GM21825 (cell line): ENCODE results near the gene ELAPOR1.
A peak's percentile ranks its signal among the peaks of the same experiment; 100 is the strongest.
"Not testable (repeated sequence)": the region's sequence is repeated elsewhere in the genome, so short reads cannot be mapped to it uniquely, and the experiment has no call there.

Source experiments
- ATAC-seq: cut with Tn5 transposase; IDR thresholded peaks from one replicate; pipeline ENCODE4 v1.9.1; 2021; ENCODE audit warnings: mild to moderate bottlenecking, moderate library complexity; ENCODE audit not compliant: unreplicated experiment

The ELAPOR1 gene

DNA sequence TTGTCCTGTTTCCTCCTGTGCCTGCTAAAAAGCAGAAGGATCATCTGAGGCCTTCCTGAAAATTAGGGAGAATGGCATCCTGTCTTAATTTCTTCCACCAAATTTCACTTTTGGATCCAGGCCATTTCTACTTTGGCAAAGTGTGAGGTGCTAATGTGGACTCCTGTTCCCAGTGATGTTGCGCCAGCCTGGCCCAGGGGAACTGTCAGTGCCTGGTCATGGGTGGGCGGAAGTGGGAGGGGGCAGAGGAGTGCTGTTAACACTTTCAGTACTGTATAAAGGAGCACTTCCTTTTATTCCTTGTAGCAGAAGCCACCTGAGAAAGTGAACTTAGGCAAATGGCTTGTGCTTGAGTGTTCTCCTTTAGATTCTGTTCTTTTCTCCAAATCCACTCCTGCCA lies 19.9 kb downstream of the ELAPOR1 start:
- ATAC-seq: peak; percentile 70

GRCh38 chr1:109134423-109134822 lies 20.5 kb downstream of the ELAPOR1 start:
- no peak for ATAC-seq

DNA sequence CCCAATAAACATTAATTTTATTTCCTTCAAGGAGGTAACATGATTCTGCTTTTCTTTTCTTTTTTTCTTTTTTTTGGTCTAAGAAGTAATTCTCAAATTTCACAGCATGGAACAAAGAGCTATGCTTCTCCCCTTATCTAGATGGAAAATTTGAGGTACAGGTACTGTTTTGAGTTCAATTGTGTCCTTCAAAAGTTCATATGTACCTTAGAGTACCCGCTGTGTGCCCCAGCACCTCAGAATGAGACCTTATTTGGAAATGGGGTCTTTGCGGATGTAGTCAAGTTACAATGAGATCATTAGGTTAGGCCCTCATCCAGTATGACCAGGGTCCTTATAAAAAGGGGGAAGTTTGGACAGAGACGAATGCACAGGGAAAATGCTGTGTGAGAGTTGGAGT lies 22.0 kb downstream of the ELAPOR1 start:
- ATAC-seq: no peak

GRCh38 chr1:109136766-109137165 lies 22.9 kb downstream of the ELAPOR1 start:
- ATAC-seq: no peak

DNA sequence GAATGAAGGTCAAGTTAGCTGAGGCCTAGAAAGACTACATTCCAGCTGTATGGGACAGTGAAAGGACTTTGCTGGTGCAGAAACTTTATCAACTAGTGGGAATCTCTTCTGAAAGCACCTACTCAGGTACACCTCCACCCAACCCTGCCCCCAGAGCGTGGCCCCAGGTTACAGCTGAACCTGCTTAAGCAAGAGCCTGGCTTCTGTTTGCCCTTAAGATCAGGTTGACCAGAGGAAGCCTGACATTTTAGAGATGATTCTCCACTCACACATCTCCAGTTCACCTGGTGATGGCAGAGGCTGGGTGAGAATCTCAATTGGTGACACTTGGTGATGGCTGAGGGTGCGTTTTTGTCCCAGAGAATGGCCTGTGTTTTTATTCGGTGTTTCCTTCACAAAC lies 24.0 kb downstream of the ELAPOR1 start:
- no peak for ATAC-seq

GRCh38 chr1:109138358-109138757 lies 24.4 kb downstream of the ELAPOR1 start:
- no peak for ATAC-seq

DNA sequence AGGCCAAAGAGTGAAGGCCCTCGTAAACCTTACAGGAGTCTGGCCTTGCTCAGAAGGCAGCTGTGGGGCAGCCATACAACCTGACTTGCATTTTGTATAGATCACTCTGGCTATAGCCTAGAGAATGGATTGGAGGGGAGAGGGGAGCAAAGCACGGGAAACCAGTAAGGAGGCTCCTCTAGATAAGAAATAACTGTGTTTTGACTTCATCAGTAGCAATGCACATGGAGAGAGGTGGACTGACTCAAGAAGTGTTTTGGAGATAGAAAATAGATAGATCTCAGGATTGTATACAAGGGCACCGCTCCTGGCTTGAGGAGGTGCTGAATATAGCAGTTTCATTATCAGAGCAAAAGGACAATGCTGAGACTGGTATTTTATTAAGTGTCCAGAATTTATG lies 26.5 kb downstream of the ELAPOR1 start:
- no peak for ATAC-seq

DNA sequence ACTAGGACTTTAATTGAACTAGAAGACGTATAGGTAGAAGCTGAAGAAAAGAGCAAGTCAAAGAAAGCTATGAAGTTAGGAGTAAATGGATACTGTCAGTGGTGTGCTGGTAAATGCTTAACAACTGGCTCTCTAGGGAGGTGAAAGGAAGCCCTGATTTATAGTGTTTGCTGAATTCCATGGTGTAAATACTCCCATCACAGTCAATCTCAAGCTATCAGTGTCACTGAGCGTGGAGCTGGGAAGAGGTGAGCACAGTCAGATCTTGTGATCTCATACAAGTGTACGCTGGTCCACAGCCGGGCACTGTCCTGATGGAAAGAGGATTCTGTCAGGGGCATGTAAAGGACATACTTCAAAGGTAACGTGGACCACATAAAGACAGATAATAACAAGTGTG lies 28.3 kb downstream of the ELAPOR1 start:
- no peak for ATAC-seq

GRCh38 chr1:109142725-109143124 lies 28.8 kb downstream of the ELAPOR1 start:
- not testable (repeated sequence) for ATAC-seq

GRCh38 chr1:109148987-109149561 lies 35.2 kb downstream of the ELAPOR1 start:
- ATAC-seq: no peak

DNA sequence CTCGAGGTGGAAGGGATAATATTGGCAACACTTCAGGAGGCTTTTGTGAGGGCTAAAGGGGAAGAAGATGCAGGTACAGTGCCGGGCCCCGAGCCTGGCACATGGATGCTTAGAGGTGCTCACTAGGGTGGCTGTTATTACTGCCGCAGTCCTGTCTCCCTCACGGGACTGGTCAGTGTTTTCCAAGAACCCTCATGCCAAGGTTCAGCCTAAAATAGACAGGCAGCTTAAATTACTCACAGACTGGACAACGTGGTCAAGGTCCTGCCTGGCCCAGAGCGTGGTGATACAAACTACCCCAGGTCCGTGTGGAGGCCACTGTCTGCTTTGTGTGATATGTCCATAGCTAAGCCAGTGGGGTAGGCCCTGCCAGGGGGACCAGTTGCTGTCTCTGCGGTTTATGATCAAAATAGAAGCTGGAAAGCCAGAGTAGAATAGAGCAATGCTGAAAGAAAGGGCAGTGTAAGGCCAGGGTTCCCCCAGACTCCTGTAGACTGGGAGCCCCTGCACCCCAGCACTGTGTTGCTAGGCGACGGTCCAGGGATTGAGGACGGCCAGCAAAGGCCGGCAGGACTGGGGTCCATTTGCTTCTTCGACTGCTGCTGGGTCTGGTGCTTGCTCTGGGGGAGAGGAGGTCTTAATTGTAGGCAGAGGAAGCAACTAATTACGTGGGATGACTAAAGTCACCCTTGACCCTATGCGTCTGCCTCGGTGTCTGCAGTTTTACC lies 36.1 kb downstream of the ELAPOR1 start:
- ATAC-seq: no peak

DNA sequence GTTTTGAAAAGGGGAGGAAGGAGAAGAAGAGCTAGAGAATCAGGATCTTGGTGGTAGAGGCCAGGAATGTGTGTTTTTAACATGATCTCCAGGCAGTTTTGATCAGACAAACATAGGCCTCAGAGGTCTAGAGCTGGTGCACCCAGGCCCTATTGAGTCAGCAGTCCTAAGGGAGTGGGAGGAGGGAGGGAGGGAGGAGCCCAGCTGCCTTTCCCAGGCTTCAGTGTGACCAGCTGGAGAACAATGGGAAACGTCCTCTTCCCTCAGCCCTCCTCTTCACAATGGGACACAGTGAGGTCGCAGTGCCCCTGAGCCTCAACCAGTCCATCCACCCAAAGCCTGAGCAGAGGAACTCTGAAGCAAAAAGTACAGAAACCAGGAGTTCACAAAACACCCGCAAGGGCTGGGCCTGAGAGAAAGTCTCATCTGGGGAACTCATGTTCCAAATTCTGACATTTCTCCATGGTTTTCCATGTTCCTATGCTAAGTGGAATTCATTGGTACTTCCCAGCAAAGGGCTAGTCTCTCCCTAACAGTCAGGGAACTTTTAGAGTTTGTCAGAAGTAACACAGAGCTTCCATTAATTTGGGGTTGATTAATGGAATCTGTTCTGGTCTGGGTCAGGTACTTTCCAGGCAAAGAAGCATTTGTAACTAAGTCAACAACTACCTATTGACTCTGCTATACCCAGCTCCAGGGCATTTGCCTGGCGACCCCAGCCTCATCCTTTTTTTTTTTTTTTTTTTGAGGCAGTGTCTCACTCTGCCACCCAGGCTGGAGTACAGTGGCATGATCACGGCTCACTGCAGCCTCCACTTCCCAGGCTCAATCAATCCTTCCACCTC lies 37.5 kb downstream of the ELAPOR1 start:
- ATAC-seq: no peak

DNA sequence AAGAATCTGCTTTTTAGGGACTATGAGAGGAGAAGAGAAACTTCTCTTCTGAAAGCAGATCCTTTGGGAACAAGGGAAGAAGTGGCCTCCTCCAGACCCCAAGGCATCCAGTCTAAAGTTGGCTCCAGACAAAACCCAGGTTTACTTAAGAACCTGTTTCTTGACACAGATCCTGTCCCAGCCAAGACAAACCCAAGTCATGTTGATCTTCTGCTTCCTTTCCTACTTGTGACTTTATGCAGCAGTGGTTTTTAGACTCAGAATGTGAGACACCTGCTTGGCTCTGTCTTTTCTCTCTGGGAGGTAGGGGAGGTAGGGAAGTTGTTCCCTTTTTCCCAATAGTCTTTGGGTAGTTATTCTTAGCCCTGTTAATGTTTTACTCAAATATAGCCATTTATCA lies 38.3 kb downstream of the ELAPOR1 start:
- no peak for ATAC-seq

- ATAC-seq: no peak
Measured at GRCh38 chr1:109156916-109157385, 43.0 kb downstream of the ELAPOR1 start.

- no peak for ATAC-seq
Measured at GRCh38 chr1:109158433-109158832, 44.5 kb downstream of the ELAPOR1 start.

GRCh38 chr1:109159326-109159725 lies 45.4 kb downstream of the ELAPOR1 start:
- ATAC-seq: no peak

DNA sequence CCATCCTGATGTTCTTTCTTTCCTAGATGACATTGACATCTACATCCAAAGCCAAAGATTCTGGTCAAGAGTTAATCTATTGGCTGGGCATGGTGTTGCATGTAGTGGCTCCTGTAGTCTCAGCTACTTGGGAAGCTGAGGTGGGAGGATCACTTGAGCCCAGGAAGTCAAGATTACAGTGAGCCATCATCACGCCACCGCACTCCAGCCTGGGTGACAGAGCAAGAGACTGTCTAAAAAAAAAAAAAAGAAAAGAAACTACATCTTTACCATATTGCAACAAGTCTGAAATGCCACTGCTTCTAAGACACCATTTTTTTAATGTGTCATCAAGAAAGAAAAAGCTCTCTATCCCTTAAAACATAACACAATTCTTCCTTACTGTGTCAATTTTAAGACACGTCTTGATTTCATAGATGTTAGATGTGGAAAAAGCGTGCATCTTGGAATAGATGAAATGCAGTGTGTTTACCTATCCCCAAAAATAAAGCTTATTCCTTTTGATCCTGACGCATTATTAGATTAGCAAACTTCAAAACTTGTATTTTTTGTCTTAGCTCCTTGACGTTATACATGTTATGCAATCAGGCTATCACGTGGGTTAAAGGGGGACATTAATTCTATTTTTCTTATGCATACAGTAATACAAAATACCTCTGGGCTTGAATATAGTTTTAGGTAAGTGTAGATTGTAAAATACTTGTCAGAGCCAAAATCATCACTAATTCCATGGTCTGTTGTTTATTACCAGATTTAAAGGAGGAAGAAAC lies 46.3 kb downstream of the ELAPOR1 start:
- no peak for ATAC-seq

GRCh38 chr1:109161858-109162606 lies 48.1 kb downstream of the ELAPOR1 start:
- no peak for ATAC-seq

- ATAC-seq: no peak
Measured at GRCh38 chr1:109162626-109163025, 48.7 kb downstream of the ELAPOR1 start.

DNA sequence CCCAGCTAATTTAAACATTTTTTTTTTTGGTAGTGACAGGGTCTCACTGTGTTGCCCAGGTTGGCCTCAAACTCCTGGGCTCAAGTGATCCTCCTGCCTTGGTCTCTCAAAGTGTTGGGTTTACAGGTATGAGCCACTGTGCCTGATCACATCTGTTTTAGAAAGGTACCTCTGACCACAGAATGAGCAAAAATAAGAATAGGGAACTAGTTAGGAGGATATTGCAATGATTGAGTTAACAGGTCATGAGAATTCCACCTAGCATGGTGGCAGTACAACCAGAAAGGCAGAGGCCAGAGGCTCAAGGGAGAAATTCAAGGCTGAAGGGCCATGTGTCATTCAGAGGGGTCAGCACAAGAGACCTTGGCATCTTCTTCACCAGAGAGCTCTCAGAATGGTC lies 49.6 kb downstream of the ELAPOR1 start:
- no peak for ATAC-seq
